T-helper 2 cell treated with Interferon-gamma antibody and Interleukin-4, amounts not matched to agents 100 ng/mL and 5 ng/mL, for 36 hours (primary cell): ENCODE results near the gene CDK5R1. TPM values are rescaled to one million over a fixed set of nuclear protein-coding genes. Genes with fewer than 3 reads are reported as not detected.

Source experiments
- intact Hi-C: fragments of 100-400 bp; cut with micrococcal nuclease; formaldehyde crosslinking; loops from one replicate; pipeline ENCODE4 v1.15.1; 2023
- total RNA-seq: library from RNA; stranded (reverse); gene quantifications from 2 replicates; pipeline ENCODE4 v1.2.3, GENCODE V29; 2022

The CDK5R1 gene
- total RNA-seq, 1 donor from 2014 or later = 4.4 TPM

DNA sequence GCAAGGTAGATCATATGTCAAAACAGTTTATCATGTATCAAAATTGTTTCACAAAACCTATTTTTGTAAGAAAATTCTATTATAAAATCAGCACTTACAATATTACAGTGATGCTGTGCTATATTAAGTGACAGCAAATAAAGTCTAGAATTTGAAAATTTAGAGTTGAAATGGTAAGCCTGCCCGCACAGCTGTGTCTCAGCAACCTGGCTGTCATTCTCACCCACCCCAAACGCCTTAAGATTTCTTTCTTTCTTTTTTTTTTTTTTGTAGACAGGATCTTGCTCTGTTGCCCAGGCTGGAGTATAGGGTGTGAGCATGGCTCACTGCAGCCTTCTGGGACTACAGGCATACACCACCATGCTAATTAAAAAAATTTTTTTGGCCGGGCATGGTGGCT, 26.8 kb downstream of the CDK5R1 start:
- intact Hi-C loops = no loop called here

DNA sequence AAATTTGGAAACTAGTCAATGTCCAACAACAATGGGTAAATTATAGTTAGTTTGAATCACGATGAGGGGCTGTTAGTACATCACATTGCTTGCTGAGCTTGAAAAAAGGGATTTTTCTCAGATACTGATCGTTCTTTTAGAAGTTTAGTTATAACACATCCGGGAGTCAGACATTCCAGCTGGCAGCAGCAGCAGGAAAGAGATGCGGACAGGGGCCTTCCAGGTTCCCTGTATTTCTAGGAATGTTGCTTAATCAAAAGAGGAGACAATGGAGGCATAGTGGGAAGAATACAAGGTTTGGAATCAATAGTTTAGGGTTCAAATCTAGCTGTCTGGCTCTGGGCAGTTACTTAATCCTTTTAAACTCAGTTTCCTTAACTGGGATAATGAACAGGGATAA, 27.8 kb downstream of the CDK5R1 start:
- intact Hi-C loops = no loop called here

GRCh38 chr17:32515677-32516383, 29.0 kb downstream of the CDK5R1 start:
- intact Hi-C loops = no loop called here

GRCh38 chr17:32516450-32516849, 29.7 kb downstream of the CDK5R1 start:
- intact Hi-C loops = no loop called here

GRCh38 chr17:32516940-32517701, 30.3 kb downstream of the CDK5R1 start:
- intact Hi-C loops = loop anchor here (1.0 kb wide), 1 partner anchor 14 kb away; no protein-coding TSS in a partner anchor

GRCh38 chr17:32517982-32518381, 31.2 kb downstream of the CDK5R1 start:
- intact Hi-C loops = loop anchor here (1.0 kb wide), 1 partner anchor 15 kb away; no protein-coding TSS in a partner anchor

DNA sequence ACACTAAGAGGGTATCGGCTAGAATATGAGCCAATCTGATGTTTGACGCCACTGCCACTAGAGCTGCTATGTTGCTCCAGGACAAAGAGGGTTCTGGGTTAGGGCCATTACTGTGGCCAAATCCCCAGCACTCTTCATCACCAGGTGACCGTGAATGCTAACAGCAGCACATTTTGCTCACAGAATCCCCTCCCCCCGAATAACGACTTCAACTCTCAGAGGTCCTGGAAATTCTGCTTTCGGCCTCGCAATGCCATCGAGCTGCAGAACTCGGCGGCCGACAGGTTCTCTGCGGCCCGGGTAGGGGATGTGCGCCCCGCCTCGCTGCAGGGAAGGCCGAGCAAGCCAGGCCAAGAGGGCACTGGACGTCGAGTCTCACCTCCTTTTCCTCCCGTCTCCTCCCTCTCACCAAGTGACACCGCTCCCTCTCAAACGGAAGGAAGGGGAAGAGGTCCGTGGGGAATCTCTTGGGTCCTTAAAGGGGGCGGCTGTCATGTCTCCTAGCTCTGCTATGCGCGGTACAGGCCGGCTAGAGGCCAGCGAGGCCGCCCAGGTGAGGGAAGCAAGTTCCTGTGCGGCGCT, 31.9 kb downstream of the CDK5R1 start:
- intact Hi-C loops = no loop called here

GRCh38 chr17:32519228-32520103, 32.7 kb downstream of the CDK5R1 start:
- intact Hi-C loops = loop anchor here (5.0 kb wide), 1 partner anchor 38 kb away; no protein-coding TSS in a partner anchor

DNA sequence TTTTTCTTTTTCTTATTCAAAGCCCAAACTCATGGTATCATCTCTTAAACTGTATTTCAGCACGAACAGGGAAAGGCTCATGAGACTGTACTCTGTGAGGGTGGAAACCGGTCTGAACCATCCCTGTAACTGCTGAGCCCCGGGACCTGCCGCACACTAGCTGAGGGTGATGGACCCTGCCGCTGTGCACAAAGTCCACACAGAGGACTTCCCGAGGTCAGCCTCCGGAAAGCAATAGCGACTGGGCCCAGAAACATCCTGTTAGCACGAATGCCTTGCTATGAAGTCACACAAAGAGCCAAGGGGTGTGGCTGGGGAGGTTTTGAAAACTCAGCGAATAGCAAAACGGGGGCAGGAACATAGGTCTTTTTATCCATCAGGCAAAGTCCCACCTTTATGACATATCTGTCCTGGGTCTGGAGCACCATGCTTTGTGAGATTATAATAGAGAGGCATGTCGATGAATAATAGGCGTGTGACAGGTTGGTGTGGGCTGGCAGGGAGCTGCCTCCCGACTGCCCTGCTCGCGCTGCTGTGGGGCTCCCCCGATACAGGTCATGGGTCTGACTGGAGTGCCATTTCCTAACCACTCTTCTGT, 33.4 kb downstream of the CDK5R1 start:
- intact Hi-C loops = loop anchor here (5.0 kb wide), 1 partner anchor 37 kb away; no protein-coding TSS in a partner anchor

- intact Hi-C loops = loop anchor here (5.0 kb wide), 1 partner anchor 36 kb away; no protein-coding TSS in a partner anchor
Observed at GRCh38 chr17:32520737-32521404, 34.1 kb downstream of the CDK5R1 start.

GRCh38 chr17:32523017-32523680, 36.4 kb downstream of the CDK5R1 start:
- intact Hi-C loops = loop anchor here (5.0 kb wide), 1 partner anchor 34 kb away; no protein-coding TSS in a partner anchor

DNA sequence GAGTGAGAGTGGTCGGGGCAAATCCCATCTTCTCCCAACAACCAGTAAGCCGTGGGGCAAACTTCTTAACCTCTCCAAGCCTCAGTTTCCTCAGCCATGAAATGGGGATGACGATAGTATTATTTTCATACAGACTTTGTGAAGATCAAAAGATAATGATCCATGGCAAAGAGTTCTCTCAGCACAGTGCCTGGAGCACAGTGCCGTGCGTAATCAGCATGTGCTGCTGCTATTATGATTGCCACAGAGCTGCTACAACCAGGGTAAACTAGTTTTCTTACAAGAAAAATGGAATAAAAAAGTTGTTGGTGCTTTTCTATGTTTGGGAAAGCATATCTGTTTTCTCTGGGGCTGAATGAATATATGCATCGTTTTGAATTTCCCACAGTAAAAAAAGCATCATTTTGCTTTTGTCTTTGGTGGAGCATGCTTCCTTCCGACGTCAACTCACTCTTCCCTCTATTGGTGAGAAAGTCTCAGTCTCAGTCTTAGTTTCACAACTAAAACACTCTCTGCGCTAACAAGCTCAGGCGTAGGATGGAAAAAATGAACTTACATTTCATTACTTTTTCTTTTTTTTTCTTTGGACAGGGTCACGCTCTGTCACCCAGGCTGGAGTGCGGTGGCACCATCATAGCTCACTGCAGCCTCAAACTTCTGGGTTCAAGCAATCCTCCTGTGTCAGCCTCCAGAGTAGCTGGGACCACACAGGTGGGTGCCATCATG, 37.2 kb downstream of the CDK5R1 start:
- intact Hi-C loops = loop anchor here (1.0 to 5.0 kb wide), 3 partner anchors 21 to 37 kb away; no protein-coding TSS in a partner anchor

GRCh38 chr17:32524553-32524880, 37.7 kb downstream of the CDK5R1 start:
- intact Hi-C loops = loop anchor here (1.0 to 5.0 kb wide), 3 partner anchors 22 to 37 kb away; no protein-coding TSS in a partner anchor

GRCh38 chr17:32525122-32525521, 38.3 kb downstream of the CDK5R1 start:
- intact Hi-C loops = loop anchor here (2.0 kb wide), 1 partner anchor 22 kb away; no protein-coding TSS in a partner anchor

DNA sequence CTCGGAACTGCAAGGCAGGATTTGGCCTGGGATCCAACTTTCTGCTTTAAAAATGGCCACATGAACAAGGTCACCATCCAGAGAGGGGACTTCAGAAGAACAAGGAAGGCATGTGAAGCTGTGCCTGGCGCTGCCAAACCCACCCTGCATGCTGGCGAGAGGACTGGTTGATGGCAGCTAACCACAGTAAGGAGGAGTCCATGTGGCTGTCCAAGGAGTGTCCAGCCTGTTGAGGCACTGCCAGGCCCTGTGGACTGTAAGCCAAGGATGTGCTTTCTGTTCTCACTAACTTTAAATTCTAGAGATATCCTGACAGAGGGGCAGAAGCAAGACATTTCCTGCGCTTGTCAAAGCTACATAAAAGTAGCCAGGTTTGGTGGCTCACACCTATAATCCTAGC, 40.4 kb downstream of the CDK5R1 start:
- intact Hi-C loops = no loop called here

GRCh38 chr17:32528825-32529224, 42.0 kb downstream of the CDK5R1 start:
- intact Hi-C loops = no loop called here

DNA sequence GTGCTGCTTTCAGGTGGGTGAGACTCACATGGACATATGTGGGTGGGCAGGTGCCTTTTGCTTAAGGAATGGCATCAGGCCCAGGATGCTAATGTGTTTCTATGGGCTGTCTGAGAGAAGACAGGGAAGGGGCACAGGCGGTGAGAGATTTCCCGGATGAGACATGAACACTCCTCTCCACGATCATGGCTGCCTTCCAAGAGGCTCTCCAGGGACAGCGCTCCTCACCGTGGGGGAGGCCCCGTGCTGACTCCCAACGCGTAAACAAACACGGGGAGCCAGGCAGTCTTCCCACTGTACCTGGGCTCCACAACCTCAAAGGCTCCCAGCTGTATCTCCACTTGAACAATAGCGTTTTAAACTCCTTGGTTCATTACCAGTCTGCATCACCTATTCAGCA, 42.8 kb downstream of the CDK5R1 start:
- intact Hi-C loops = no loop called here

- intact Hi-C loops = no loop called here
Observed at GRCh38 chr17:32533296-32533695, 46.5 kb downstream of the CDK5R1 start.
